ENCODE data around the gene C1QTNF8.

The C1QTNF8 gene

GRCh38 chr16:1044460-1045309 is 51.4 kb downstream of the C1QTNF8 start:
- no peak for TF ChIP-seq CTCF (IDR thresholded peaks at IDR 0.05; ENCODE audit: insufficient read depth, low read length, poor library complexity, severe bottlenecking)
- Histone ChIP-seq H3K4me3 (replicated peaks; ENCODE audit: low read depth, low read length) (no peak overlapping the region), H3K36me3 (ENCODE audit: control insufficient read depth, insufficient read depth, low read length) (no peaks in the 10 kb centered on the region), H3K27me3 (replicated peaks; ENCODE audit: control insufficient read depth, insufficient read depth, low read length) (no peaks in the 10 kb centered on the region; the same call in 1 of the 2 replicates)
- DNase-seq (ENCODE audit: extremely low read depth, insufficient read length), result no peak

GRCh38 chr16:1043881-1044451 is 52.1 kb downstream of the C1QTNF8 start:
- Histone ChIP-seq H3K4me3 (replicated peaks; ENCODE audit: low read depth, low read length) (no peak overlapping the region), H3K27me3 (replicated peaks; ENCODE audit: control insufficient read depth, insufficient read depth, low read length) (no peaks in the 10 kb centered on the region; the same call in 1 of the 2 replicates), H3K36me3 (ENCODE audit: control insufficient read depth, insufficient read depth, low read length) (no peaks in the 10 kb centered on the region)
- DNase-seq (ENCODE audit: extremely low read depth, insufficient read length), result no peak
- no peak for TF ChIP-seq CTCF (IDR thresholded peaks at IDR 0.05; ENCODE audit: insufficient read depth, low read length, poor library complexity, severe bottlenecking)

GRCh38 chr16:1042866-1043265 is 53.2 kb downstream of the C1QTNF8 start:
- no peak for DNase-seq (ENCODE audit: extremely low read depth, insufficient read length)
- H3K36me3 ChIP-seq (ENCODE audit: control insufficient read depth, insufficient read depth, low read length), result no peaks in the 10 kb centered on the region
- H3K4me3 ChIP-seq (replicated peaks; ENCODE audit: low read depth, low read length), result no peak overlapping the region
- no peak for TF ChIP-seq CTCF (IDR thresholded peaks at IDR 0.05; ENCODE audit: insufficient read depth, low read length, poor library complexity, severe bottlenecking)
- H3K27me3 ChIP-seq (replicated peaks; ENCODE audit: control insufficient read depth, insufficient read depth, low read length), result no peaks in the 10 kb centered on the region

GRCh38 chr16:1042049-1042744 is 53.8 kb downstream of the C1QTNF8 start:
- no peak for TF ChIP-seq CTCF (IDR thresholded peaks at IDR 0.05; ENCODE audit: insufficient read depth, low read length, poor library complexity, severe bottlenecking)
- H3K4me3 ChIP-seq (replicated peaks; ENCODE audit: low read depth, low read length), result no peak overlapping the region
- DNase-seq (ENCODE audit: extremely low read depth, insufficient read length), result no peak
- no peaks in the 10 kb centered on the region for H3K27me3 ChIP-seq (replicated peaks; ENCODE audit: control insufficient read depth, insufficient read depth, low read length)
- no peaks in the 10 kb centered on the region for H3K36me3 ChIP-seq (ENCODE audit: control insufficient read depth, insufficient read depth, low read length)

GRCh38 chr16:1040346-1040745 is 55.7 kb downstream of the C1QTNF8 start:
- no peak for TF ChIP-seq CTCF (IDR thresholded peaks at IDR 0.05; ENCODE audit: insufficient read depth, low read length, poor library complexity, severe bottlenecking)
- Histone ChIP-seq H3K27me3 (replicated peaks; ENCODE audit: control insufficient read depth, insufficient read depth, low read length) (no peaks in the 10 kb centered on the region), H3K36me3 (ENCODE audit: control insufficient read depth, insufficient read depth, low read length) (no peaks in the 10 kb centered on the region), H3K4me3 (replicated peaks; ENCODE audit: low read depth, low read length) (no peak overlapping the region)
- no peak for DNase-seq (ENCODE audit: extremely low read depth, insufficient read length)

Measured in GM06990 (cell line).